OCI-LY3 (cell line): ENCODE measurements around the gene FLYWCH1.

Experiments used
- EZH2phosphoT487 ChIP-seq: fragments of 200-600 bp; shearing (Covaris generic); IDR thresholded peaks from 2 replicates; pipeline ENCODE4 v1.6.1; 2018; ENCODE audit warnings: antibody characterized with exemption, mixed run types, low read depth
- TF ChIP-seq, protein P1 (sequence below): fragments of 200-600, 300-600 bp; sonication (generic); IDR thresholded peaks from 2 replicates; pipeline ENCODE4 v1.5.1; 2014; ENCODE audit warnings: antibody characterized with exemption, low read length, low read depth

DNA sequence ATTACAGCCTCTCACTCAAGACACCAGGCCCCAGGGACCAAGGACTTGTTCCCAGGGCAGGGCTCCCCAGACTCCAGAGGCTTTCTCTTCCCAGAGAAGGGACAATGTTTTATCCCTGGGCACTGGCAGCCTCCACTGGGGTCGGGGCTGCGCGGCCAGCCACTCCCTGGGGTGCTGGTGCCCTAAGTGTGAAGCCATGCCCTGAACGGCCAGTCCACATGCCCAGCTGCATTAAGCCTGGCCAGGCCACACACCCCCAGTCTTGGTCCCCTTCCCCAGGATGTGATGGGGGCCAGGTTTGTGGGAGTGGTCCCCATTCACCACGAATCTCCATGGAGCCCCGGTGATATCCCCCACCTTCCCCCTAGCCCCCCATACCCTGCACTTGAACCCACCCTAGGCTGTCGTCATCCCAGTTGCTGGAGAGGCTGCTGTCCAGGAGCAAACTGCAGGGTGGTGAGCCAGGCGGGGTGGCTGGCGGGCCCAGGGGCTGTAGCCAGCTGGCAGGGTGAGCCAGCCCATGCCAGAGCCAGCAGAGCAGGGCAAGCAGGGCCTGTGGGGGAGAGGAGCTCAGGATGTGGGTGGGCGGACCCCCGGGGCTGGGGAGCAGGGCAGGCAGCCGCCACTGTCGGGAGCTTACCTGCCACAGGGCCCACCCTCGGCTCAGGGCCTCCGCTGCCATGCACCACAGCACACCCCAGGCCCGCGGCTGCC, 62.0 kb downstream of the FLYWCH1 start:
- TF ChIP-seq, protein P1, sequence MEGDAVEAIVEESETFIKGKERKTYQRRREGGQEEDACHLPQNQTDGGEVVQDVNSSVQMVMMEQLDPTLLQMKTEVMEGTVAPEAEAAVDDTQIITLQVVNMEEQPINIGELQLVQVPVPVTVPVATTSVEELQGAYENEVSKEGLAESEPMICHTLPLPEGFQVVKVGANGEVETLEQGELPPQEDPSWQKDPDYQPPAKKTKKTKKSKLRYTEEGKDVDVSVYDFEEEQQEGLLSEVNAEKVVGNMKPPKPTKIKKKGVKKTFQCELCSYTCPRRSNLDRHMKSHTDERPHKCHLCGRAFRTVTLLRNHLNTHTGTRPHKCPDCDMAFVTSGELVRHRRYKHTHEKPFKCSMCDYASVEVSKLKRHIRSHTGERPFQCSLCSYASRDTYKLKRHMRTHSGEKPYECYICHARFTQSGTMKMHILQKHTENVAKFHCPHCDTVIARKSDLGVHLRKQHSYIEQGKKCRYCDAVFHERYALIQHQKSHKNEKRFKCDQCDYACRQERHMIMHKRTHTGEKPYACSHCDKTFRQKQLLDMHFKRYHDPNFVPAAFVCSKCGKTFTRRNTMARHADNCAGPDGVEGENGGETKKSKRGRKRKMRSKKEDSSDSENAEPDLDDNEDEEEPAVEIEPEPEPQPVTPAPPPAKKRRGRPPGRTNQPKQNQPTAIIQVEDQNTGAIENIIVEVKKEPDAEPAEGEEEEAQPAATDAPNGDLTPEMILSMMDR: no peak
- no peak for TF ChIP-seq EZH2phosphoT487
